ENCODE results near the gene SPIN4. TPM values are rescaled to one million over a fixed set of nuclear protein-coding genes. Genes with fewer than 3 reads are reported as not detected.
"Not testable (repeated sequence)": the region's sequence is repeated elsewhere in the genome, so short reads cannot be mapped to it uniquely, and the experiment has no call there.

SPIN4 gene
- total RNA-seq (2022): 13.6 and 14.1 TPM in 2 replicates
- Bru-seq, nascent RNA: percentile 81 among the genes with signal in this experiment
- BruChase-seq, experiment 1, labeled RNA remaining after a 2-hour chase: percentile 98 among the genes with signal in this experiment
- BruChase-seq, experiment 2, labeled RNA remaining after a 6-hour chase: percentile 98 among the genes with signal in this experiment
- long read RNA-seq, full-length matches to known transcripts: 16 of 16 reads
- long read RNA-seq, partial matches to known transcripts: 0 of 16 reads
- long read RNA-seq, other reads (novel, unspliced or antisense): 0 of 16 reads

DNA sequence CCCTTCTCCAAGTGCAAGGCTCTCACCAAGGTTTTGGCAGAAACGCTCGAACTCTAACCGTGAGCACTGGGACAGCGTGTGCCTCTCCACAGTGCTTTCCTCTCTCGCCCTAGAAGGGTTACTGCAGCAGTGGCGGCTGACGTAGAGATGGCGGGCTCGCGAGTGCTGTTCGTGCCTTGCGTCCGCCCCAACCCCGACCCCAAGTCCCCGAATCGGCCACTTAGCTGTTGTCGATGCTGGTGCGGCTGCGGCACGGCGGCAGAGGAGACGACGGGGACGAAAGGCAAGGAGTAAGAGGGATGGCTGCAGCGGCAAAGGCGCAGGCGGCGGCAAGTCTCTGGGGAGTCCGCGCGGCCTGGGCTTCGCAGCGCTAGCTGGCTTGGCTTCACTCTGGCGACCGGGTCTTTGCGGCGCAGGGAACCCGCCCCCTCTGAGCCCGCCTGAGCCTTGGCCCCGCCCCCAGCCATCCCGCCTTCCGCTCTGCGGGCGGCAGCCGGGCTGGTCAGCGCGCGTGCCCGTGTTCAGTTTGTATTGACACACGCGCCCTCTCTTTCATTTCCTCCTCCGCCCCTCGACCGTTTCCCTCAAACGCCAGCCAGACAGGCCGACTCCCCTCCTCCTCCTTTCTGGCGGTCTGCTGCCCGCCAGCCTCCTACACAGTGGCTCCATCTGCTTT is at the start of gene SPIN4:
TSS of gene SPIN4 (minus strand) at position 392 of the 676 bp plus-strand sequence. CDS start 513 bp downstream, outside the sequence.
- ChIA-PET CTCF (no interaction called here), POLR2A (no interaction called here)
- Mint-ChIP-seq H3K27ac (ENCODE audit: unreplicated experiment) (peak within 1 kb of the TSS; percentile 89), H3K4me1 (ENCODE audit: low read depth, unreplicated experiment) (peaks cover 9% of the 10 kb centered on the region), H3K36me3 (ENCODE audit: insufficient read depth, unreplicated experiment) (peaks cover 6% of the 10 kb centered on the region), H3K9me3 (ENCODE audit: unreplicated experiment) (no peaks in the 10 kb centered on the region), H3K27me3 (ENCODE audit: insufficient read depth, unreplicated experiment) (no peaks in the 10 kb centered on the region), H3K4me3 (ENCODE audit: unreplicated experiment) (peak within 1 kb of the TSS; percentile 98)
- TF ChIP-seq, protein P1, sequence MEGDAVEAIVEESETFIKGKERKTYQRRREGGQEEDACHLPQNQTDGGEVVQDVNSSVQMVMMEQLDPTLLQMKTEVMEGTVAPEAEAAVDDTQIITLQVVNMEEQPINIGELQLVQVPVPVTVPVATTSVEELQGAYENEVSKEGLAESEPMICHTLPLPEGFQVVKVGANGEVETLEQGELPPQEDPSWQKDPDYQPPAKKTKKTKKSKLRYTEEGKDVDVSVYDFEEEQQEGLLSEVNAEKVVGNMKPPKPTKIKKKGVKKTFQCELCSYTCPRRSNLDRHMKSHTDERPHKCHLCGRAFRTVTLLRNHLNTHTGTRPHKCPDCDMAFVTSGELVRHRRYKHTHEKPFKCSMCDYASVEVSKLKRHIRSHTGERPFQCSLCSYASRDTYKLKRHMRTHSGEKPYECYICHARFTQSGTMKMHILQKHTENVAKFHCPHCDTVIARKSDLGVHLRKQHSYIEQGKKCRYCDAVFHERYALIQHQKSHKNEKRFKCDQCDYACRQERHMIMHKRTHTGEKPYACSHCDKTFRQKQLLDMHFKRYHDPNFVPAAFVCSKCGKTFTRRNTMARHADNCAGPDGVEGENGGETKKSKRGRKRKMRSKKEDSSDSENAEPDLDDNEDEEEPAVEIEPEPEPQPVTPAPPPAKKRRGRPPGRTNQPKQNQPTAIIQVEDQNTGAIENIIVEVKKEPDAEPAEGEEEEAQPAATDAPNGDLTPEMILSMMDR (IDR thresholded peaks at IDR 0.05; ENCODE audit: insufficient read depth in 1 of 2, low read depth in 1 of 2, low read length in 1 of 2, severe bottlenecking in 1 of 2, unreplicated experiment in 1 of 2): no peak
- Histone ChIP-seq H3K36me3 (ENCODE audit: control insufficient read depth, insufficient read depth, low read length) (no peaks in the 10 kb centered on the region), H3K4me3 (ENCODE audit: low read depth, low read length) (peak within 1 kb of the TSS; percentile 67), H3K9me3 (no peaks in the 10 kb centered on the region), H3K4me1 (no peaks in the 10 kb centered on the region), H3K27me3 (replicated peaks; ENCODE audit: control insufficient read depth, insufficient read depth, low read length) (no peaks in the 10 kb centered on the region)
- BruUV-seq (replicated peaks): no TSS peak
- intact Hi-C loops (cut with micrococcal nuclease; ENCODE audit: unreplicated experiment): loop anchor here (2.0 to 5.0 kb wide), 2 partner anchors 81 to 152 kb away; no protein-coding TSS in a partner anchor
- DNase-seq: peak; percentile 89

DNA sequence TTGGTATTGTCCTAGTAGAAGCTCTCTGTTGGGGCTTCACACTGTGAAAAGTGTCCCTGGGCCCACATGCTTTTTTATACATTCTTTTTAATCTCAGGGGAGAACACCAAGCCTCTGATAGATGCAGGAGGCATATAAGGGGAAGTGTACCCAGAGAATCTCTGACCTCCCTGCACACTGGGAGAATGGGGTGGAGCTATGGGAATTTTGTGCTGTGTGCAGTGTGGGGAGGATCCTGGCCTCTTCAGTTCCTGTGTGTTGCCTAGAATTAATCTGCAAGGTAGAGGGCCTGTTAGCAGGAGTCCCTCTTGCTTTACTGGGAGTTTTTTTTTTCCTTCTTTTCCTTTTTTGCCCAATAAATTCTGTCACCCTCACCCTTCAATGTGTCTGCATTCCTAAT is 49.2 kb upstream of the SPIN4 start:
- Histone ChIP-seq H3K36me3 (ENCODE audit: control insufficient read depth, insufficient read depth, low read length) (no peaks in the 10 kb centered on the region), H3K9me3 (no peaks in the 10 kb centered on the region), H3K4me3 (ENCODE audit: low read depth, low read length) (no peak overlapping the region), H3K27me3 (replicated peaks; ENCODE audit: control insufficient read depth, insufficient read depth, low read length) (no peaks in the 10 kb centered on the region), H3K4me1 (no peaks in the 10 kb centered on the region)
- no peaks in the 10 kb centered on the region for H3K27me3 Mint-ChIP-seq (ENCODE audit: insufficient read depth, unreplicated experiment)
- ChIA-PET POLR2A (no interaction called here), CTCF (no interaction called here)
- intact Hi-C loops (cut with micrococcal nuclease; ENCODE audit: unreplicated experiment): no loop called here
- TF ChIP-seq, protein P1 (IDR thresholded peaks at IDR 0.05; ENCODE audit: insufficient read depth in 1 of 2, low read depth in 1 of 2, low read length in 1 of 2, severe bottlenecking in 1 of 2, unreplicated experiment in 1 of 2): no peak
- no peaks in the 10 kb centered on the region for H3K9me3 Mint-ChIP-seq (ENCODE audit: unreplicated experiment)
- H3K4me3 Mint-ChIP-seq (ENCODE audit: unreplicated experiment): no peak overlapping the region
- no peak overlapping the region for H3K27ac Mint-ChIP-seq (ENCODE audit: unreplicated experiment)
- BruUV-seq (replicated peaks): no TSS peak
- H3K4me1 Mint-ChIP-seq (ENCODE audit: low read depth, unreplicated experiment): no peaks in the 10 kb centered on the region
- DNase-seq: no peak
- no peaks in the 10 kb centered on the region for H3K36me3 Mint-ChIP-seq (ENCODE audit: insufficient read depth, unreplicated experiment)

DNA sequence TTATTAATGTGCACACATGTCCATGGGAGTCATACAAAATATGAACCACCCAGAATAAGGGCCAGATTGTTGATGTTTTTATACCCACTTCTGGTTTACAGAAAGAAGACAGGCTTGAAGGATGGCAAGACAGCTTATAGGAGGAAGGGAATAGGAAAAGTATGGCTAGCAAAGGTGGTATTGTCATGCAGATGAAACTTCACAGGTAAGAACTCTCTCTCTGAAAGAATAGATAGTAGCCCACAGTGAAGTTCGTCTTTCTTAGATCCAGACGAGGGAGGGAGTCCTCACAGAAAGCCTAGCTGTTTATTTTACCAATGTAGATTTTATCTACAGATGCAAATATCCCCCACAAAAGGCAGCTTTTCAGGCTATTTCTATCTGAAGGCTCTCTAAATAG is 43.7 kb upstream of the SPIN4 start:
- Histone ChIP-seq H3K9me3 (no peaks in the 10 kb centered on the region), H3K27me3 (replicated peaks; ENCODE audit: control insufficient read depth, insufficient read depth, low read length) (no peaks in the 10 kb centered on the region), H3K4me3 (ENCODE audit: low read depth, low read length) (no peak overlapping the region), H3K4me1 (no peaks in the 10 kb centered on the region), H3K36me3 (ENCODE audit: control insufficient read depth, insufficient read depth, low read length) (no peaks in the 10 kb centered on the region)
- TF ChIP-seq, protein P1 (IDR thresholded peaks at IDR 0.05; ENCODE audit: insufficient read depth in 1 of 2, low read depth in 1 of 2, low read length in 1 of 2, severe bottlenecking in 1 of 2, unreplicated experiment in 1 of 2): no peak
- Mint-ChIP-seq H3K27ac (ENCODE audit: unreplicated experiment) (no peak overlapping the region), H3K4me1 (ENCODE audit: low read depth, unreplicated experiment) (no peaks in the 10 kb centered on the region), H3K4me3 (ENCODE audit: unreplicated experiment) (no peak overlapping the region), H3K36me3 (ENCODE audit: insufficient read depth, unreplicated experiment) (no peaks in the 10 kb centered on the region), H3K9me3 (ENCODE audit: unreplicated experiment) (no peaks in the 10 kb centered on the region), H3K27me3 (ENCODE audit: insufficient read depth, unreplicated experiment) (no peaks in the 10 kb centered on the region)
- ChIA-PET CTCF (no interaction called here), POLR2A (no interaction called here)
- no TSS peak for BruUV-seq (replicated peaks)
- DNase-seq: no peak
- intact Hi-C loops (cut with micrococcal nuclease; ENCODE audit: unreplicated experiment): no loop called here

DNA sequence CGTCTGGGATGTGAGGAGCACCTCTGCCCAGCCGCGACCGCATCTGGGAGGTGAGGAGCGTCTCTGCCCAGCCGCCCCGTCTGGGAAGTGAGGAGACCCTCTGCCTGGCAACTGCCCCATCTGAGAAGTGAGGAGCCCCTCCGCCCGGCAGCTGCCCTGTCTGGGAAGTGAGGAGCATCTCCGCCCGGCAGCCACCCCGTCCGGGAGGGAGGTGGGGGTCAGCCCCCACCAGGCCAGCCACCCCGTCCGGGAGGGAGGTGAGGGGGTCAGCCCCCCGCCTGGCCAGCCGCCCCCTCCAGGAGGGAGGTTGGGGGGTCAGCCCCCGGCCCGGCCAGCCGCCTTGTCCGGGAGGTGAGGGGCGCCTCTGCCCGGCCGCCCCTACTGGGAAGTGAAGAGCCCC is 42.0 kb upstream of the SPIN4 start:
- H3K36me3 ChIP-seq (ENCODE audit: control insufficient read depth, insufficient read depth, low read length); H3K4me3 Mint-ChIP-seq (ENCODE audit: unreplicated experiment); H3K27me3 Mint-ChIP-seq (ENCODE audit: insufficient read depth, unreplicated experiment); H3K9me3 Mint-ChIP-seq (ENCODE audit: unreplicated experiment); POLR2A ChIA-PET; BruUV-seq (replicated peaks); H3K4me1 Mint-ChIP-seq (ENCODE audit: low read depth, unreplicated experiment); CTCF ChIA-PET; DNase-seq; H3K27me3 ChIP-seq (replicated peaks; ENCODE audit: control insufficient read depth, insufficient read depth, low read length); H3K4me1 ChIP-seq; H3K27ac Mint-ChIP-seq (ENCODE audit: unreplicated experiment); intact Hi-C loops (cut with micrococcal nuclease; ENCODE audit: unreplicated experiment); H3K4me3 ChIP-seq (ENCODE audit: low read depth, low read length); H3K9me3 ChIP-seq; H3K36me3 Mint-ChIP-seq (ENCODE audit: insufficient read depth, unreplicated experiment): not testable (repeated sequence)

Data from Caco-2 (cell line).